Pulmonary artery endothelial cell (primary cell): Measurements from ENCODE around the gene SHKBP1. TPM values are rescaled to one million over a fixed set of nuclear protein-coding genes. Genes with fewer than 3 reads are reported as not detected.
"Not testable (repeated sequence)": the region's sequence is repeated elsewhere in the genome, so short reads cannot be mapped to it uniquely, and the experiment has no call there.

Source experiments
- DNase-seq: peaks from one replicate; pipeline ENCODE4 v3.0.0-alpha.2; 2011; ENCODE audit warnings: low read depth, low spot score
- total RNA-seq: library from RNA; depleted of rRNA; stranded (reverse); fragments of >200 nt; gene quantifications from 2 replicates; pipeline ENCODE4 v1.2.3, GENCODE V29; 2014

The SHKBP1 gene, protein sequence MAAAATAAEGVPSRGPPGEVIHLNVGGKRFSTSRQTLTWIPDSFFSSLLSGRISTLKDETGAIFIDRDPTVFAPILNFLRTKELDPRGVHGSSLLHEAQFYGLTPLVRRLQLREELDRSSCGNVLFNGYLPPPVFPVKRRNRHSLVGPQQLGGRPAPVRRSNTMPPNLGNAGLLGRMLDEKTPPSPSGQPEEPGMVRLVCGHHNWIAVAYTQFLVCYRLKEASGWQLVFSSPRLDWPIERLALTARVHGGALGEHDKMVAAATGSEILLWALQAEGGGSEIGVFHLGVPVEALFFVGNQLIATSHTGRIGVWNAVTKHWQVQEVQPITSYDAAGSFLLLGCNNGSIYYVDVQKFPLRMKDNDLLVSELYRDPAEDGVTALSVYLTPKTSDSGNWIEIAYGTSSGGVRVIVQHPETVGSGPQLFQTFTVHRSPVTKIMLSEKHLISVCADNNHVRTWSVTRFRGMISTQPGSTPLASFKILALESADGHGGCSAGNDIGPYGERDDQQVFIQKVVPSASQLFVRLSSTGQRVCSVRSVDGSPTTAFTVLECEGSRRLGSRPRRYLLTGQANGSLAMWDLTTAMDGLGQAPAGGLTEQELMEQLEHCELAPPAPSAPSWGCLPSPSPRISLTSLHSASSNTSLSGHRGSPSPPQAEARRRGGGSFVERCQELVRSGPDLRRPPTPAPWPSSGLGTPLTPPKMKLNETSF
- total RNA-seq, result 29.5 and 33.5 TPM in 2 replicates

DNA sequence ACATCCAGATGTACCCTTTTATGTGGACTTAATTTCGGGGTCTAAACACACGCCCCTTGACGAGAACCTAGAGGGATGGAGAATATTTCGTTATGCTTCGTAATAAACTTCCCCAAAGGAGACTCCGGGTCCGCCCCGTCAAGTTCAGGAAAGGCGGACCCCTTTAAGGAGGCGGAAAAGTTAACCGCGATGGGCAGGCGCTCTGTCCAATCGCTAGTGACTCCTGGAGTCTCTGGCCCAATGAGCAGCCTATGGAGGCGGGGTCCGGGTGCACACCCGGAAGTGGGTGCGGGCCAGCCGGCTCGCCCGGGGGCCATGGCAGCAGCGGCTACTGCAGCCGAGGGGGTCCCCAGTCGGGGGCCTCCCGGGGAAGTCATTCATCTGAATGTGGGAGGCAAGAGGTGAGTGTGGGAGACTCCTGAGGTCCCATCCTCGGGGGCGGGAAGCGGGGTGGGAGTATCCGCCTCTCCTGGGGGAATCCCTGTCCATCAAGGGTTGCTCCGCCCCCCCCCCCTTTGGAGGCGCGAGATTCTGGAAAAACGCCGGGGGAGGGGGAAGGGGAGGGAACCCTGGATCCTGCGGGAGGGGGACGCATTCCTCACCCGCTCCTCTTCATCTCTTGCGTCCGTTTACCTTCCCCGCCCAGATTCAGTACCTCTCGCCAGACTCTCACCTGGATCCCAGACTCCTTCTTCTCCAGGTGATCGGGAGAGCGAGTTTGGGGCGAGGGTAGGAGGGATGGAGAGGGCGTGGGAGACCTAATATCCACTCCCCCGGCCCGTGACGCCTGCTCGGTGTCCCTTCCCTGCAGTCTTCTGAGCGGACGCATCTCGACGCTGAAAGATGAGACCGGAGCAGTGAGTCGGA lies at the start of gene SHKBP1:
Gene SHKBP1 (plus strand): TSS at position 289 of the 867 bp plus-strand sequence. CDS start 27 bp downstream, at position 316.
- peak; percentile 79 for DNase-seq

DNA sequence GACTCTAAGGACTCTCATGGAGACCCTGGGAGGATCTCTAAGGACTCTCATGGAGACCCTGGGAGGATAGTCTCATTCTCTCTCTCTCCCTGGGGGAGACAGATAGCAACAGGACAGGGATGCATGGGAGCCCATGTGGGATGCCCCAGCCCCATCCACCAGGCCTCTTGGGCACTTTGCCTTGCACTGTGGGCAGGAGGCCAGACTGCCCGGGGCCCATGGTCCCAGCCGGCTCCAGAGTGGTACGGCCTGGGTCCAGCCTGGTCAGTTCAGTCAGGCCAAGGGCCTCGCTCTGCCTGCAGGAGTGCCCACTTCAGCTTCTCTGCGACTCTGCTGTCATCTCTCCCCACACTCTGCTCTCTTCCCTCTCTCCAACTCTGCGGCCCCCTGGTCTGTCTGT lies 48.6 kb upstream of the SHKBP1 start:
- no peak for DNase-seq

DNA sequence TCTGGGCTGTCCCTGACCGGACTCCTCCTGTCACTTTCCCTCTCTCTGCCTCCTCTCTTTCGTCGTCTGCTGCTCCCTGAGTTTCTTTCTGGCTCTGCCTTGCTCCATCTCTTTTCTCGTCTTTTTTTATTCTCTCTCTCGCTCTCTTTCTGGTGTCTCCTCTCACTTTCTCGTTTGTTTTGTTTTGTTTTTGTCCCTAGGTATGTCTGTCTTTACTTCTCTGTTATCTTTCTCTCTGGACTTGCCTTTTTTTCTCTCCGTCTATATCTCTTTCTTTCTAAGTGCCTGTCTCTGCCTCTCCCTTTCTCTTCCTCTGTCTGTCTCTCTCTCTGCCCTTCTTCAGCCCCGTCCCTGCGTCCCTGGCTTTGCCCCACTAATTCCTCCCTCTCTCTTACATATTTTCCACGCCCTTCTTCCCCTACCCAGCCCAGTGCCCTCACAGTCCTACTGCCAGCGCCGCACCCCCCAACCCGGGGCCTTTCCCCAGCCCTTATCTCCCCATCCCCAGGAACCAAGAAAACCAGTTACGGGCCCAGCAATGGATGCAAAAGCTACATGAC lies 48.1 kb upstream of the SHKBP1 start:
- DNase-seq, result no peak

DNA sequence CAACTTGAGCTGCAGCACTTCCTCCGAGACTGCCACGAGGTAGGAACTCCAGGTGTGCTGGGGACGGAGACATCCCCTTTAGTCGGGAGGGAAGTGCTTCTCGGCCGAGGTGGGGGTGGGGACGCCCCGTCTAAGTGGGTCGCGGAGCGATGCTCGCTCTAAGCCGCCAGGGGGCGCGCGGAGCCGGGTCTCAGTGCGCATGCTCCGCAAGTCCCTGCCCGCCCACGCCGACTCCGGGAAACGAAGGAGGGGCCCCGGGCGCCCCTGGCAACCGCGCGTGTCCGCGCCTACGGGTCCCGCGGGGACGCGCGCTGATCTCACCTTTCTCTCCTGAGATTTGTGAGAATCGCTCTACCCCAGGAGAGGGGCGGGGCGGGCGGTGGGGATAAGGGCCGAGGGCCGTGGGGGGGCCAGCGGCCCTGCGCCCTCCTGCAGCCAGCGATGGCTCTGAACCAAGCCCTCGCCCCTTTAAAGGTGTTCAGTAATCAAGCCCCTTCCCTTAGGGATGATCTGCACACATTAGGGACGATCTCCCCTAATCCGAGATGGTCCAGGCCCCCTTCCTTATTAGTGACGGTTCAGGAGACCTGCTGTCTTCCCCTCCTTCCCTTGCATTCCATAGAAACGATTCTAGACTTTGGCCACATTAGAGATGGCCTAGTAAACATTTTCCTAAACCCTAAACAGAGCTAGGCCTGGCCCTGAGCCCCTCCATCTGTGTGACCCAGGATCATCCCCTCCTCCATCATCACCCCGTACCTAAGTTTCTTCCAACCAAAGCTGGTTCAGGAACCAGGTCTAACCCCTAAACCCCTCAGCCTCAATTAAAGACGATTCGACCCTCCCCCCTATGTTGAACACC lies 47.3 kb upstream of the SHKBP1 start:
- peak; percentile 13 for DNase-seq

DNA sequence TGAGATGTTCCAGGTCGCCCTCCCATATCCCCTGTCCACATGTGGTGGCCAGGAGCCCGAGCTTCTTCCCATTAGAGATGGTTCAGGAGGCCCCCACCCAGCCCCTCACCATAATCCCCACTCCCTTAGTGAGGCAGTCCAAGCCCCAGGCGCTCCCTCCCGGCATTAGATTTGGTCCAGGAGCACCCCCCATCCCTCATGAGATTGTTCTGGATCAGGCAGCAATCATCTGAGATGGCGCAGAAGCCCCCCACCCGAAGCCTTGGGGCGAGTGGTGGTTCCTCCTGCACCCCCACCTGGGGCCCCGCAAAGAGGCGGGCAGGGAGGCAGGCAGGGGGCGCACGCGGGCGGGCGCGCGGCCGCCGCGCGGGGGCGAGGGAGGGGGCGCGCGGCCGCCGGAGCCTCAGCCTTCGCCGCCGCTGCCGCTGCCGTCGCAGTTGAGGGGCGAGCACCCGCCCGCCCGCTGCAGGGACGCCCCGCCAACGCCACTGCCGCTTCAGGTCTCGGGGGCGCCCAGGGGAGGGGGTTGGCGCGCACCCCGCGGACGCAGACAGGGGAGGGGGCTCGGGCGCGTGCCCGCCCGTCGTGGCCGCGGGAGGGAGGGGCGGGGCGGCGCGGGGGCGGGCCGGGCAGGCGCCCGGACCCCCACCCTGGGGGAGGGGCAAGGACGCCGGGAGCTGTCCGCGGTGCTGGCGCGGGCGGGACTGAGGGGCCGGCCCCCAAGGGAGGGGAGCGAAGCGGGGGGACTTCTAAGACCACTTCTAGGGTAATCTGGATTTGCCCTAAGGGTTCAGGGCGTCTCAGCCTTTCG lies 46.4 kb upstream of the SHKBP1 start:
- DNase-seq, result no peak

DNA sequence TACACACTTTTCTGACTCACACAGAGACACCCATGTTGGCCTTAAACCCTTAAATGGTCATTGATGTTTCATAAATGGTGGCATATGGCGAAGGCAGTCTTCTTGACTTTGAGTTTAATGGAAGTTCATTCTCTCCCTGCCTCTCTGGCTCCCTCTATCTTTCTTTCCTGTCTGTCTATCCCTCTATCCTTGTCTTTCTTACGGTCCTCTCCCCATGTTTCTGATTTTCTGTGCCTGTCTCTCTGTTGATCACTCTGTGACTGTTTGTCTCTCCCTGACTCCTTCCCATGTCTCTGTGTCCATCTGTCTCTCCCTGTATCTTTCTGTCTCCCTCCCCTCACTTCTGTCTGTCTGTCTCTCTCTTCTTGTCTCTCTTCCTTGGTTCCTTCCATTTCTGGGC lies 43.2 kb upstream of the SHKBP1 start:
- DNase-seq, result no peak

DNA sequence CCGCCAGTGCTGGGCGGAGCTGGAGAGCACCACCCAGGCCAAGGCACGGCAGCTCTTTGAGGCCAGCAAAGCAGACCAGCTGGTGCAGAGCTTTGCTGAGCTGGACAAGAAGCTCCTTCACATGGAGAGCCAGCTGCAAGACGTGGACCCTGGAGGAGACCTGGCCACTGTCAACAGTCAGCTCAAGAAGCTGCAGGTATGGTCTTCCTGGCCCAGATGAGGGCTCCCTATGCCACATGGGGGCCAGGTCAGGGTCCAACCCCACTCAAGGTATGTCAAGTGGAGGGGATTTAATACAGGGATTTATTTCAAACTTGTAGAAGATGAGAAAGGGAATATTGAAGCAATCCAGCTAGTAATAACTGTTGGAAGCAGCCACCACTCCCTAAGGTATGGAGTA lies 42.5 kb upstream of the SHKBP1 start:
- DNase-seq, result no peak

DNA sequence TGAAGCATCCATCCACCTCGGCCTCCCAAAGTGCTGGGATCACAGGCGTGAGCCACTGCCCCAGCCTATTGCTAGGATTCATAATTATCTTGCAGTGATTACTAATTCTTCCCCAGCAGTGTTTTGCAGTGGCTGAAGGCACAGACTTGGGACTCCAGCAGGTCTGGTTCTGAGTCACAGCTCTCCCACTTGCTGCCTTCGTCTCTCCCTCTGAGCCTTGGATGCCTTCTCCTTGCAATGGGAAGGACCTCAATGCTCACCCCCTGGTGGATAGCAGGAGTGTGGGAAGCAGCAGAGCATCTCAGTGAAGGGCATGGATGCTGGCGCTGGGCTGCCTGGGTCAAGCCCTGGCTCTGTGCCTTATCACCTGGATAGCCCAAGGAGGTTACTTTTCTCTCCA lies 37.6 kb upstream of the SHKBP1 start:
- DNase-seq, result no peak

DNA sequence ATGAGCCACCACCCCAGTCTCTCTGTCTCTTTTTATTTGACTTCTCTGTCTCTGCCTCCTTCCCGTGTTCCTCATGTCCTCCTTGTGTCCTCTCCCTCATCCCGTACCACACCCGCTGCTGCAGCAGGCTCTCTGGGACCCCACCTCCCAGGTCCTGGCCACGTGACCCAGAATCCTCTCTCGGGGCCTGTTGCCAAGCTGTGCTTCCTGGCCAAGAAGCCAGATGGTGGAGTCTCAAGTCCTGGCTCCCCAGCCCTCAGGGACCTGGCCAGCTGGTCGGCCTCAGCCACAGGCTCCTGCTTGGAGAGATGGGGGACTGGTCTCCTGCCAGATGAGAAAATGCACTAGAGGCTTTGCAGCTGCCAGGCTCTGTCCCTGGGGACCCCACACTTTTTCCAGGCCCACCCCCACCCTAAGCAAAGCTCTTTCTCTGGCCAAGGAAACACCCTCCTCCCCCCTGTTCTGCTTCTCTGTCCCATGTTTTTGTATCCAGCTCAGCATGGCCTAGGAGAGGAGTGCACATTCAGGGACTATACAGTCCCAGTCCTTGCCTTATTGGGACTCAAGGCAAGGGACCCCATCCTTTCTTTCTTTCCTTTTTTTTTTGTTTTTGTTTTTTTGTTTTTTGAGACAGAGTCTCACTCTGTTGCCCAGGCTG lies 34.3 kb upstream of the SHKBP1 start:
- DNase-seq, result no peak

DNA sequence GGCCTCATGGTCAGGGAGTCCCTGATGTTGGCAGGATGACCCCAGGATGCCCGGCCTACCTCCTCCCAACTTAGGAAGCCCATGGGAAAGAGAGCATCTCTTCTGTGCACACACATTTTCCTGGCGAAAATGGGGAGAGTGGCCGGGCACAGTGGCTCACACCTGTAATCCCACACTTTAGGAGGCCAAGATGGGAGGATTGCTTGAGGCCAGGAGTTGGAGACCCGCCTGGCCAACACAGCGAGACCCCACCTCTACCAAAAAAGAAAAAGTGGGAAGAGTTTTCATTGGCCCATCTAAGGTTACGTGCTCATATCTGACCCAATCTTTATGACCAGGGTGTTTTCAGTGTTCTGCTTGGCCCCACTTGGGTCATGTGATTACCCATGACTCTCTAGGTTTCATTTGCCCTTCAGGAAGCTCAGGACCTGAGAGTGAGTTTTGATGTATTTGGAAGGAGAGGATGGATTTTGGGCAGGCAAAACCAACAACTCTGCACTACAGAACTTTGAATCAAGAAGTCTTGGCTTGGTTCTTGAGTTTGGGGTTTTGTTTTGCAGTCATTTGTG lies 33.6 kb upstream of the SHKBP1 start:
- no peak for DNase-seq

DNA sequence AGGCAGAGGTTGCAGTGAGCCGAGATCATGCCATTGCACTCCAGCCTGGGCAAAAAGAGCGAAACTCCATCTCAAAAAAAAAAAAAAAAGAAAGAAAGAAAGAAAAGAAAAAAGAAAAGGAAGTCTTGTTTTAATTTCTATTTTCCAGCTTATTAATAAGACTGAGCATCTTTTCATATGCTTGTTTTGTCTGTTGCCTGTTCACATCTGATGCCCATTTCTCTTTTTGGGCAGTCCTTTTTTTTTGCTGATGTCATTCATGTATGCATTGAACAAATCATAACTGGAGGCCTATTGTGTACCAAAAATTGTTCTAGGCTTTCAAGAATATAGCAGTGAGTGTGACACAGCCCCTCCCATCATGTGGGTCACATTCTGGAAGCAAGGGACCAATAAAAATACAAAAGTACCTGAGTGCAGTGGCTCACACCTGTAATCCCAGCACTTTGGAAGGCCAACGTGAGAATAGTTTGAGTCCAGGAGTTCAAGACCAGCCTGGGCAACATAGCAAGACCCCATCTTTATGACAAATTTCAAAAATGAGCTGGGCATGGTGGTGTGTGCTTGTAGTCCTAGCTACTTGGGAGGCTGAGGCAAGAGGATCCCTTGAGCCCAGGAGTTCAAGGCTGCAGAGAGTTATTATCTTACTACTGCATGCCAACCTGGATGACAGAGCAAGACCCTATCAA lies 30.4 kb upstream of the SHKBP1 start:
- DNase-seq, result not testable (repeated sequence)

DNA sequence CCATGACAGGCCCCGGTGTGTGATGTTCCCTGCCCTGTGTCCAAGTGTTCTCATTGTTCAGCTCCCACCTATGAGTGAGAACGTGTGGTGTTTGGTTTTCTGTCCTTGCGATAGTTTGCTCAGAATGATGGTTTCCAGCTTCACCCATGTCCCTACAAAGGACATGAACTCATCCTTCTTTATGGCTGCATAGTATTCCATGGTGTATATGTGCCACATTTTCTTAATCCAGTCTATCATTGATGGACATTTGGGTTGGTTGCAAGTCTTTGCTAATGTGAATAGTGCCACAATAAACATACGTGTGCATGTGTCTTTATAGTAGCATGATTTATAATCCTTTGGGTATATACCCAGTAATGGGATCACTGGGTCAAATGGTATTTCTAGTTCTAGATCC lies 29.5 kb upstream of the SHKBP1 start:
- not testable (repeated sequence) for DNase-seq

DNA sequence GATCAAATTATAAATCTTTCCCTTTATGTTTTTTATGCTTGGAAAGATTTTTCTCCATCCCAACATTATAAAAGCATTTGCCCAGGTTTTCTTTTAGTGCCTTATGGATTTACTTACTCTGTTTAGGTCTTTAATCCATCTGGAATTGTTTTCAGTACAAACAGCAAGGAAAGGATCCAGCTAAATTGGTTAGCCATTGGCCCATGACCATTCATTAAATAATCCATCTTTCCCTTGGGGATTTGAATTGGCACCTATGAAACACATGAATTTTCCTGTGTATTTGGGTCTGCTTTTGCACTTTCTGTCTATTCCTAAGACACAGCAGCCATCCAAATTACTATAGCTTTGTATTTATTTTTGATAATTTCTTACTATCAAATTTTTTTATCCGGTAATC lies 28.8 kb upstream of the SHKBP1 start:
- no peak for DNase-seq

DNA sequence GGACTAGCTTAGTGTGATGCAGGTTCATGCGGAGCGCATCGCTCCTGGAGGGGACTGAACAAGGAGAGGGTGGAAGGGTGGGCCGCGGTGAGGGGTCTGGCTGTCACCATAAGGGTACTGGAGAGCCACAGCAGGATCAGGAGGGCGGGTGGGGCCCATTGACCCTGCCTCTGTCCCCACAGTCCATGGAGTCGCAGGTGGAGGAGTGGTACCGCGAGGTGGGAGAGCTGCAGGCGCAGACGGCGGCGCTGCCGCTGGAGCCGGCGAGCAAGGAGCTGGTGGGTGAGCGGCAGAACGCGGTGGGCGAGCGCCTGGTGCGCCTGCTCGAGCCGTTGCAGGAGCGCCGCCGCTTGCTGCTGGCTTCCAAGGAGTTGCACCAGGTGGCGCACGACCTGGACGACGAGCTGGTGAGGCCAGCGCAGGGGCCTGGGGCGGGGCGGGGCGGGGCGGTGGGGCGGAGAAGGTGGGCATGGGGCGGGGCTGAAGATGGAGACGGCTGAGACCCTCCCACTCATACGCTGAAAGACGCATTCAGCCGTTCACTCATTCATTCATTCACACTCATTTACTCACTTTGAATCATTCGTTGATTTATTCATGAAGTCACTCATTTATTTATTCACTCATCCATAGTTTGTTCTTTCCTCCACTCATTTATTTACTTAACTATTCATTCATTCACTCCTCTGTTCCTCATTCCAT lies 27.5 kb upstream of the SHKBP1 start:
- no peak for DNase-seq

DNA sequence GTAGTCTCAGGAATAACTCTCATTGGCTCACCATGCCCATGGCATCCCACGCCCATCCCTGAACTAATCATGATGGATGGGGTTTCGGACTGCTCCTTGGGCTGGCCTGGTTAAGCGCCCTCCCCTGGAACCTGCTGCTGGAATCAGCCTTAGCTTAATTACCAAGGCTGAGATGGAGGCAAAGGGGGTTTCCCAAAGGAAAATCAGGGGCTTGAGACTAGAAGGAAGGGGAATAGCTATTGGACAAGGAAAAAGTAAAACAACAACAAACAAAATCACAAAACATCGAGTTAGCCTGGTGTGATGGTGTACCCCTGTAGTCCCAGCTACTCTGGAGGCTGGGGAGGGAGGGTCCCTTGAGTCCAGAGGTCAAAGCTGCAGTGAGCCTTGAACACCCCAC lies 25.7 kb upstream of the SHKBP1 start:
- no peak for DNase-seq

DNA sequence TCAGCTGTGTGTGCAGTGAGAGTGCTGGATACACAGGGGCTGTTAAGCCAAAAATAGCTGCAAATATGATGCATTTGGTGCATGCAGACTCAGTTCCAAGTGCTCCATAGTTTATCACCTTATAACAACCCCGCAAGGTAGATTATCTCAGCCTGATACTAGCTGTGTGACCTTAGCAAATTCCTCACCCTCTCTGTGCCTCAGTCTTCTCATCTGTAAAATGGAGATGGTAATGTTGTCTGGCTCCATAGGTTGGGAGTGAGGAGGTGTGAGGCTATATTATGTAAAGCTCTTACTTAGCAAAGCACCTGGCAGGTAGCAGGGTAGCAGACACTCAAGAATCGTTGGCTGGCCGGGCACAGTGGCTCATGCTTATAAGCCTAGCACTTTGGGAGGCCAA lies 23.8 kb upstream of the SHKBP1 start:
- no peak for DNase-seq
